Measurements from ENCODE around the gene SASH3. TPM values are rescaled to one million over a fixed set of nuclear protein-coding genes. Genes with fewer than 3 reads are reported as not detected.

SASH3 gene
- not detected for total RNA-seq (ENCODE audit: unreplicated experiment)
- long read RNA-seq = 0 reads

DNA sequence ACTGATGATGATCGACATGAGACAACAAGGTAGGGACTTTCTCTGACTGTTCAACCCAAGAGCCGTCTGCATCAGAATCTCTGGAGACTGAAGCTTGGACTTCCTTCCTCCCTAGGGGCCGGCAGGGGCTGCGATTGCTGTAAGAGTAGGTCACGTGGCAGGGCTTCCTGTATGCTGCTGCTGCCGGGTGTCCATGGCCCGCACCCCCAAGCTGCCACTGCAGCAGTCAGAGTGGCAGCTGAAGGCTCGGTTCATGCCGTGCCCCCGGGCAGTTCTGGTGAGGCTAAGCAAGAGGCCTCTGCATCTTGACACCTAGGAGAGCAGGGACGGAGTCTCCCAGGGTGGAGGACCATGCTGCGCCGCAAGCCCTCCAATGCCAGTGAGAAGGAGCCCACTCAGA is at the start of gene SASH3:
Gene SASH3 (plus strand): TSS at position 203 of the 400 bp plus-strand sequence. CDS start 149 bp downstream, at position 352.
- no peak within 1 kb of the TSS for H3K27ac Mint-ChIP-seq (ENCODE audit: unreplicated experiment)
- H3K4me3 Mint-ChIP-seq (ENCODE audit: unreplicated experiment) = no peak within 1 kb of the TSS
- no peak for DNase-seq (ENCODE audit: low spot score)
- no peaks in the 10 kb centered on the region for H3K9me3 Mint-ChIP-seq (ENCODE audit: unreplicated experiment)
- H3K36me3 Mint-ChIP-seq (ENCODE audit: low read depth, unreplicated experiment) = peaks cover 6% of the 10 kb centered on the region
- peaks cover 7% of the 10 kb centered on the region for H3K27me3 Mint-ChIP-seq (ENCODE audit: unreplicated experiment)
- H3K4me1 Mint-ChIP-seq (ENCODE audit: unreplicated experiment) = no peaks in the 10 kb centered on the region
- no peak for TF ChIP-seq CTCF (IDR thresholded peaks at IDR 0.05; ENCODE audit: unreplicated experiment)

- Mint-ChIP-seq H3K27me3 (ENCODE audit: unreplicated experiment) (peaks cover 5% of the 10 kb centered on the region), H3K36me3 (ENCODE audit: low read depth, unreplicated experiment) (peaks cover 3% of the 10 kb centered on the region), H3K4me1 (ENCODE audit: unreplicated experiment) (peaks cover 15% of the 10 kb centered on the region), H3K27ac (ENCODE audit: unreplicated experiment) (no peak overlapping the region), H3K4me3 (ENCODE audit: unreplicated experiment) (no peak overlapping the region), H3K9me3 (ENCODE audit: unreplicated experiment) (no peaks in the 10 kb centered on the region)
- TF ChIP-seq CTCF (IDR thresholded peaks at IDR 0.05; ENCODE audit: unreplicated experiment) = no peak
- no peak for DNase-seq (ENCODE audit: low spot score)
Measured at GRCh38 chrX:129731228-129731627, 48.5 kb upstream of the SASH3 start.

GRCh38 chrX:129732857-129733256 is 46.9 kb upstream of the SASH3 start:
- H3K9me3 Mint-ChIP-seq (ENCODE audit: unreplicated experiment) = no peaks in the 10 kb centered on the region
- H3K4me1 Mint-ChIP-seq (ENCODE audit: unreplicated experiment) = peaks cover 11% of the 10 kb centered on the region
- no peak overlapping the region for H3K4me3 Mint-ChIP-seq (ENCODE audit: unreplicated experiment)
- H3K27me3 Mint-ChIP-seq (ENCODE audit: unreplicated experiment) = peaks cover 5% of the 10 kb centered on the region
- peaks cover 3% of the 10 kb centered on the region for H3K36me3 Mint-ChIP-seq (ENCODE audit: low read depth, unreplicated experiment)
- no peak for TF ChIP-seq CTCF (IDR thresholded peaks at IDR 0.05; ENCODE audit: unreplicated experiment)
- no peak overlapping the region for H3K27ac Mint-ChIP-seq (ENCODE audit: unreplicated experiment)
- no peak for DNase-seq (ENCODE audit: low spot score)

DNA sequence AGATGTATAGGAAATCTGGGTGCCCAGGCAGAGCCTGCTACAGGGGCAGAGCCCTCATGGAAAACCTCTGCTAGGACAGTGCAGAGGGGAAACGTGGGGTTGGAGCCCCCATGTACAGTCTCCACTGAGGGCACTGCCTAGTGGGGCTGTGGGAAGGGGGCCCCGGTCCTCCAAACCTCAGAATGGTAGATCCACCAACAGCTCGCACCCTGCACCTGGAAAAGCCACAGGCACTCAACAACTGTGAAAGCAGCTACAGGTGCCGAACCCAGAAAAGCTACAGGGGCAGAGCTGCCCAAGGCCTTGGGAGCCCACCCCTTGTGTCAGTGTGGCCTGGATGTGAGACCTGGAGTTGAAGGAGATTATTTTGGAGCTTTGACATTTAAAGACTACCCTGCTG is 46.4 kb upstream of the SASH3 start:
- Mint-ChIP-seq H3K9me3 (ENCODE audit: unreplicated experiment) (no peaks in the 10 kb centered on the region), H3K36me3 (ENCODE audit: low read depth, unreplicated experiment) (peaks cover 3% of the 10 kb centered on the region), H3K4me3 (ENCODE audit: unreplicated experiment) (no peak overlapping the region), H3K27ac (ENCODE audit: unreplicated experiment) (no peak overlapping the region), H3K4me1 (ENCODE audit: unreplicated experiment) (peaks cover 11% of the 10 kb centered on the region), H3K27me3 (ENCODE audit: unreplicated experiment) (peaks cover 5% of the 10 kb centered on the region)
- no peak for DNase-seq (ENCODE audit: low spot score)
- no peak for TF ChIP-seq CTCF (IDR thresholded peaks at IDR 0.05; ENCODE audit: unreplicated experiment)

DNA sequence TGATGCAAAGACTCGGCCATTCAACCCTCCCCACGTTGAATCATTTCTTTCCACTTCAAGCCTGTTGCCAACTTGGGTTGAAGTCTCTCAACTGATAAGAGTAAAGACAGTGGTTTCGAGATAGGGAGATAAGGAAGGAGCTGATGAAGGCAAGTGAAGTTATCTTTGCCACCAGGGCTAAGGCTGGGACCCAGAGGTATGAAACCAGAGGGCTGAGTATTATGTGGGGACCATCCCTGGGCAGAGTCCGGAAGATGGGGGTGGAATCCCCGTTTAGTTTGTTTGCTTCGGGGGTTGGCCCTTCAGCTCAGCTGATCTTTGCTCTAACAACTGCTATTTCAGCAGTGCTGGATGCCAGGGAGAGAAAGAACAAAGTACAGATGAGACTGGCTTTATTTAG is 43.3 kb upstream of the SASH3 start:
- no peak for DNase-seq (ENCODE audit: low spot score)
- H3K9me3 Mint-ChIP-seq (ENCODE audit: unreplicated experiment) = no peaks in the 10 kb centered on the region
- peaks cover 3% of the 10 kb centered on the region for H3K27me3 Mint-ChIP-seq (ENCODE audit: unreplicated experiment)
- no peak overlapping the region for H3K4me3 Mint-ChIP-seq (ENCODE audit: unreplicated experiment)
- no peak overlapping the region for H3K27ac Mint-ChIP-seq (ENCODE audit: unreplicated experiment)
- TF ChIP-seq CTCF (IDR thresholded peaks at IDR 0.05; ENCODE audit: unreplicated experiment) = no peak
- H3K4me1 Mint-ChIP-seq (ENCODE audit: unreplicated experiment) = peaks cover 4% of the 10 kb centered on the region
- peaks cover 3% of the 10 kb centered on the region for H3K36me3 Mint-ChIP-seq (ENCODE audit: low read depth, unreplicated experiment)
